H1 (cell line): Measurements from ENCODE around the gene SPATA19. TPM values are rescaled to one million over a fixed set of nuclear protein-coding genes. Genes with fewer than 3 reads are reported as not detected.

Experiments
- CTCF ChIA-PET: fragments of 300-600 bp; sonication (Branson Sonifier 250); formaldehyde crosslinking; loops from one replicate; lab custom pipeline; 2021; ENCODE audit not compliant: partially characterized antibody; lab: Charles Lee
- POLR2A ChIA-PET: fragments of 300-600 bp; sonication (Branson Sonifier 250); formaldehyde crosslinking; loops from one replicate; lab custom pipeline; 2021; ENCODE audit warnings: inconsistent platforms; ENCODE audit not compliant: partially characterized antibody; lab: Charles Lee
- DNase-seq, 2 experiments: peaks; one replicate each; pipeline versions ENCODE4 v3.0.0 to v3.0.0-alpha.2; 2010 to 2022; ENCODE audit warnings: low spot score in 2 of 2, low read depth in 1 of 2, mixed read lengths in 1 of 2
- FAIRE-seq: peaks from 2 replicates; lab custom pipeline; 2011; peaks lifted over from hg19 to GRCh38; lab: Jason Lieb, UNC
- H2AFZ ChIP-seq: 2 replicates; pipeline ENCODE4 v1.8.1; 2012; ENCODE audit warnings: low read length, inconsistent platforms
- H2AK5ac ChIP-seq: 2 replicates; pipeline ENCODE4 v1.6.1; 2013; ENCODE audit warnings: low read depth, low read length
- H2BK120ac ChIP-seq: replicated peaks from 2 replicates; pipeline ENCODE3; 2013; ENCODE audit warnings: low read depth, low read length, inconsistent platforms
- H2BK12ac ChIP-seq: 2 replicates; pipeline ENCODE4 v1.6.1; 2013; ENCODE audit warnings: low read depth, low read length
- H2BK15ac ChIP-seq: 2 replicates; pipeline ENCODE4 v1.6.1; 2013; ENCODE audit warnings: low read length
- H2BK20ac ChIP-seq: 2 replicates; pipeline ENCODE4 v1.6.1; 2013; ENCODE audit warnings: low read length
- H2BK5ac ChIP-seq: 2 replicates; pipeline ENCODE4 v1.6.1; 2013; ENCODE audit warnings: low read depth, low read length
- H3K14ac ChIP-seq: 2 replicates; pipeline ENCODE4 v1.6.1; 2013; ENCODE audit warnings: inconsistent platforms; ENCODE audit not compliant: insufficient read length
- H3K18ac ChIP-seq: 2 replicates; pipeline ENCODE4 v1.6.1; 2013; ENCODE audit warnings: low read length; ENCODE audit errors: extremely low read depth
- H3K23ac ChIP-seq: 2 replicates; pipeline ENCODE4 v1.6.1; 2013; ENCODE audit warnings: inconsistent platforms; ENCODE audit not compliant: insufficient read length
- H3K23me2 ChIP-seq: 2 replicates; pipeline ENCODE4 v1.6.1; 2013; ENCODE audit warnings: low read depth, low read length
- H3K27ac ChIP-seq: 2 replicates; pipeline ENCODE4 v1.6.1; 2011; ENCODE audit warnings: low read depth, low read length, inconsistent platforms
- H3K27me3 ChIP-seq, 4 experiments: replicated peaks in 1 of 4; 1 replicate in 1 of 4; 2 replicates in 3 of 4; pipeline versions ENCODE4 v1.6.1 to v1.8.1; 2011 to 2013; ENCODE audit warnings: low read length in 3 of 4, mild to moderate bottlenecking in 3 of 4, inconsistent platforms in 2 of 4, mixed read lengths in 2 of 4, moderate library complexity in 1 of 4; ENCODE audit not compliant: control insufficient read depth in 3 of 4, insufficient read depth in 3 of 4; ENCODE audit errors: extremely low read depth in 1 of 4
- H3K36me3 ChIP-seq, 4 experiments: 2 replicates each; pipeline versions ENCODE4 v1.6.1 to v1.8.1; 2011 to 2013; ENCODE audit warnings: mild to moderate bottlenecking in 4 of 4, low read length in 3 of 4, moderate library complexity in 2 of 4, control low read depth in 1 of 4, inconsistent platforms in 1 of 4; ENCODE audit not compliant: insufficient read depth in 4 of 4, control insufficient read depth in 2 of 4
- H3K4ac ChIP-seq: replicated peaks from 2 replicates; pipeline ENCODE3; 2013; ENCODE audit warnings: low read length, low read depth, mixed read lengths, inconsistent platforms; ENCODE audit not compliant: insufficient read length
- H3K4me1 ChIP-seq, 4 experiments: replicated peaks in 1 of 4; 1 replicate in 1 of 4; 2 replicates in 3 of 4; pipeline versions ENCODE4 v1.6.1 to v1.8.1; 2011 to 2013; ENCODE audit warnings: low read length in 3 of 4, inconsistent platforms in 2 of 4, mixed read lengths in 1 of 4; ENCODE audit not compliant: insufficient read depth in 4 of 4, control insufficient read depth in 3 of 4
- H3K4me2 ChIP-seq, 2 experiments: 2 replicates each; pipeline versions ENCODE4 v1.6.1 to v1.8.1; 2011 to 2013; ENCODE audit warnings: low read depth in 2 of 2, low read length in 2 of 2, control low read depth in 1 of 2, inconsistent platforms in 1 of 2, mild to moderate bottlenecking in 1 of 2; ENCODE audit not compliant: insufficient read depth in 1 of 2
- H3K4me3 ChIP-seq, 4 experiments: fragments of 200-600, 300-600 bp in 1 of 4; sonication (generic), shearing (Covaris generic), sonication (Bioruptor Twin) in 1 of 4; 2 replicates each; pipeline versions ENCODE4 v1.5.1 to v1.8.1; 2011 to 2016; ENCODE audit warnings: low read length in 4 of 4, low read depth in 3 of 4, control low read depth in 2 of 4, inconsistent platforms in 2 of 4, mild to moderate bottlenecking in 2 of 4, mixed read lengths in 1 of 4, moderate library complexity in 1 of 4; ENCODE audit not compliant: insufficient read depth in 2 of 4; ENCODE audit errors: extremely low read depth in 1 of 4
- H3K56ac ChIP-seq: replicated peaks from 2 replicates; pipeline ENCODE3; 2013; ENCODE audit warnings: low read depth, mild to moderate bottlenecking, mixed read lengths, low read length, inconsistent platforms; ENCODE audit not compliant: insufficient read length
- H3K79me1 ChIP-seq: 2 replicates; pipeline ENCODE4 v1.6.1; 2013; ENCODE audit warnings: low read depth, low read length, control low read depth
- H3K79me2 ChIP-seq, 2 experiments: 2 replicates each; pipeline versions ENCODE4 v1.6.1 to v1.8.1; 2012 to 2013; ENCODE audit warnings: low read length in 2 of 2, mild to moderate bottlenecking in 2 of 2, inconsistent platforms in 1 of 2; ENCODE audit not compliant: insufficient read depth in 2 of 2, control insufficient read depth in 1 of 2
- H3K9ac ChIP-seq, 4 experiments: replicated peaks in 1 of 4; 1 replicate in 1 of 4; 2 replicates in 3 of 4; pipeline versions ENCODE4 v1.6.1 to v1.8.1; 2011 to 2013; ENCODE audit warnings: low read depth in 3 of 4, low read length in 3 of 4, control low read depth in 2 of 4, mild to moderate bottlenecking in 2 of 4, moderate library complexity in 2 of 4, inconsistent platforms in 1 of 4; ENCODE audit errors: extremely low read depth in 1 of 4
- H3K9me3 ChIP-seq, 2 experiments: 2 replicates each; pipeline versions ENCODE4 v1.6.1 to v1.8.1; 2012 to 2013; ENCODE audit warnings: mild to moderate bottlenecking in 2 of 2, moderate library complexity in 2 of 2, control low read depth in 1 of 2, inconsistent platforms in 1 of 2, low read depth in 1 of 2, low read length in 1 of 2, mixed read lengths in 1 of 2; ENCODE audit not compliant: insufficient read depth in 2 of 2
- H4K20me1 ChIP-seq, 2 experiments: replicated peaks in 1 of 2; 2 replicates each; pipeline versions ENCODE3 to v1.8.1; 2011 to 2013; ENCODE audit warnings: inconsistent platforms in 2 of 2, low read length in 2 of 2, mild to moderate bottlenecking in 1 of 2; ENCODE audit not compliant: insufficient read depth in 2 of 2, control insufficient read depth in 1 of 2
- H4K5ac ChIP-seq: 2 replicates; pipeline ENCODE4 v1.6.1; 2013; ENCODE audit warnings: low read length, low read depth, mixed read lengths, inconsistent platforms; ENCODE audit not compliant: insufficient read length
- H4K8ac ChIP-seq: 2 replicates; pipeline ENCODE4 v1.8.0; 2013; ENCODE audit warnings: mild to moderate bottlenecking, moderate library complexity, low read length, inconsistent platforms; ENCODE audit not compliant: insufficient read depth; ENCODE audit errors: extremely low read depth
- H4K91ac ChIP-seq: replicated peaks from 2 replicates; pipeline ENCODE3; 2013; ENCODE audit warnings: low read length, mixed read lengths, inconsistent platforms; ENCODE audit not compliant: insufficient read length
- CBX5 ChIP-seq: fragments of 300-800, 300-1000 bp; sonication (generic); IDR thresholded peaks from 2 replicates; pipeline ENCODE4 v1.7.1; 2016; ENCODE audit warnings: antibody characterized with exemption, low read length, low read depth
- CHD1 ChIP-seq: IDR thresholded peaks from 2 replicates; pipeline ENCODE4 v1.6.1; 2012; ENCODE audit warnings: low read depth, low read length, improper control_type of control experiment
- GABPA ChIP-seq: IDR thresholded peaks from 2 replicates; pipeline ENCODE4 v1.6.1; 2011; ENCODE audit warnings: mild to moderate bottlenecking, low read length, moderate library complexity, borderline replicate concordance; ENCODE audit not compliant: insufficient read depth
- JUND ChIP-seq: IDR thresholded peaks from 2 replicates; pipeline ENCODE4 v1.6.1; 2011; ENCODE audit warnings: mild to moderate bottlenecking, improper control_type of control experiment, low read length
- POLR2A ChIP-seq, 2 experiments: IDR thresholded peaks; 1 replicate in 1 of 2; 2 replicates in 1 of 2; pipeline ENCODE4 v1.6.1; 2011; ENCODE audit warnings: low read depth in 2 of 2, low read length in 2 of 2, mild to moderate bottlenecking in 2 of 2; ENCODE audit errors: control extremely low read depth in 1 of 2
- RXRA ChIP-seq: IDR thresholded peaks from 2 replicates; pipeline ENCODE4 v1.6.1; 2011; ENCODE audit warnings: low read depth, mild to moderate bottlenecking, low read length, moderate library complexity; ENCODE audit not compliant: insufficient read depth
- SAP30 ChIP-seq: fragments of 300-600 bp; sonication (generic); IDR thresholded peaks from 2 replicates; pipeline ENCODE4 v1.7.1; 2012; ENCODE audit warnings: low read length, moderate library complexity, mild to moderate bottlenecking, inconsistent platforms; ENCODE audit not compliant: insufficient read depth, insufficient replicate concordance
- SIN3A ChIP-seq, 2 experiments: IDR thresholded peaks in 1 of 2; conservative IDR thresholded peaks in 1 of 2; 2 replicates each; pipeline ENCODE4 v1.6.1; 2011 to 2012; ENCODE audit warnings: low read length in 2 of 2, improper control_type of control experiment in 1 of 2, low read depth in 1 of 2, mild to moderate bottlenecking in 1 of 2
- SP2 ChIP-seq: IDR thresholded peaks from 2 replicates; pipeline ENCODE4 v1.6.1; 2012; ENCODE audit warnings: mild to moderate bottlenecking, low read length, inconsistent platforms
- TEAD4 ChIP-seq: IDR thresholded peaks from 2 replicates; pipeline ENCODE4 v1.6.1; 2012; ENCODE audit warnings: low read depth, low read length, inconsistent platforms, mixed read lengths
- WGBS, 2 experiments: shearing (Covaris generic) in 1 of 2; methylation state at CpG; one replicate each; pipeline versions ENCODE4 v1.1.6 to v1.1.7; 2013 to 2015; ENCODE audit warnings: low lambda C conversion rate in 2 of 2, mixed read lengths in 2 of 2, inconsistent platforms in 1 of 2, low coverage in 1 of 2, missing lambda C conversion rate in 1 of 2; ENCODE audit not compliant: insufficient replicate concordance in 2 of 2, insufficient coverage in 1 of 2, insufficient read length in 1 of 2; ENCODE audit errors: extremely low coverage in 1 of 2, missing lambda C conversion rate in 1 of 2; 5-methylcytosine and 5-hydroxymethylcytosine counted together
- polyA plus RNA-seq, 7 experiments: library from polyadenylated mRNA; depleted of rRNA in 3 of 7; stranded (reverse) in 5 of 7; unstranded in 2 of 7; fragments of >200 nt in 5 of 7; fragments of 200-250 nt in 2 of 7; gene quantifications; 1 replicate in 5 of 7; 2 replicates in 1 of 7; 4 replicates in 1 of 7; pipeline versions ENCODE4 v1.2.1 to v1.2.3, GENCODE V29; 2011 to 2013; ENCODE audit warnings: missing spikeins in 2 of 7, mixed read lengths in 2 of 7
- total RNA-seq: library from RNA; stranded (reverse); fragmentation: NEBNext Ultra II Directional; extraction: Animal tissue kit (Norgen Biotek cat#: 25700); gene quantifications from 2 replicates; pipeline ENCODE4 v1.2.1, GENCODE V29; 2021
- TF ChIP-seq, protein P1 (sequence below): IDR thresholded peaks from 2 replicates; pipeline ENCODE4 v1.6.1; 2011; ENCODE audit warnings: low read depth, mild to moderate bottlenecking, low read length; ENCODE audit not compliant: insufficient read depth

The SPATA19 gene
- total and polyA plus RNA-seq, 2 of the 8 experiments (the other 6 are each of a cell fraction or from before 2014, with no cell fraction given): not detected

DNA sequence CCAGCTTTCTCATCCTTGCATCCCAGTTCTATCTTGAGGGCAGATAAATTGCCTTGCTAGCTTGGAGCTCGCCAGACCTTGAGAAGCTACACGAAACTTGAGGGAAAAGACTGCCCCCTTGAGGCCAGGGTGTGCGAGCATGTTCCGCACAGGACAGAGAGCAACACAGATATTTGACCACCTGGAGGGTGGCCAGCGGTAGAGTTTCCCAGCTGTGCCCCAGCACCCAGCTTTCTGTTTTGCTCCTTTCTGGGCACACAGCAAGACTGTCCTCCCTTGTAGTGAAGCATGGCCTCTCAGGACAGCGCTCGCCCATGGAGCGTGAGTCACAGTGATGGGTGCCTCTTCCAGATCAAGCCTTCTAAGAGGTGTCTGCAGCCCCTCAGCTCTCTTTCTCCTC is 23.5 kb downstream of the SPATA19 start:
- Histone ChIP-seq H3K4me1 (peaks cover 0 to 2% (median 0%) of the 10 kb centered on the region in 4 experiments; a peak in 1 of 7 replicates), H3K23ac (no peak overlapping the region), H3K9me3 (no peaks in the 10 kb centered on the region), H3K27ac (no peak overlapping the region), H3K79me1 (no peaks in the 10 kb centered on the region), H3K4me2 (peak overlapping the region in 1 of 2 experiments; percentile 35; a peak in 1 of 4 replicates), H2BK15ac (no peak overlapping the region), H2AK5ac (no peak overlapping the region), H3K56ac (no peak overlapping the region), H3K79me2 (no peaks in the 10 kb centered on the region), H2BK20ac (peak overlapping the region; percentile 11; the same call in 1 of the 2 replicates), H4K20me1 (no peaks in the 10 kb centered on the region), H4K91ac (no peak overlapping the region), H3K23me2 (no peaks in the 10 kb centered on the region; the same call in 1 of the 2 replicates), H2BK120ac (no peak overlapping the region), H3K4ac (no peak overlapping the region), H3K36me3 (no peaks in the 10 kb centered on the region), H2AFZ (peak overlapping the region; percentile 60; the same call in 1 of the 2 replicates), H3K27me3 (no peaks in the 10 kb centered on the region; a peak in 1 of 7 replicates), H2BK5ac (no peak overlapping the region), H3K4me3 (no peak overlapping the region), H3K14ac (no peak overlapping the region), H2BK12ac (0 out of 2 replicates have a peak overlapping the region, but pooled peaks have one; percentile 64), H3K18ac (no peak overlapping the region), H3K9ac (no peak overlapping the region), H4K8ac (no peak overlapping the region), H4K5ac (no peak overlapping the region)
- DNase-seq: peak; percentile 66 to 81
- peak; percentile 94 for FAIRE-seq
- CTCF ChIA-PET: interaction anchor here (0.5 to 2.8 kb wide), 53 partner anchors 9 to 745 kb away, joined by 3 to 31 read pairs (median 4); partner anchors contain the start of gene OPCML
- 37% methylated on average over 8 of the region's 8 CpGs; no CpG with 5 or more reads in 1 of the 2 experiments for WGBS, 2 experiments
- POLR2A ChIA-PET: interaction anchor here (0.6 to 0.8 kb wide), 3 partner anchors 12 to 42 kb away, joined by 3 to 5 read pairs (median 3); no protein-coding TSS in a partner anchor
- TF ChIP-seq TEAD4 (0 out of 2 replicates have a peak, but pooled peaks have one; percentile 30), CHD1 (no peak), GABPA (no peak), SIN3A (conservative IDR thresholded peaks at IDR 0.05 in 1 of 2, IDR thresholded peaks at IDR 0.05 in 1 of 2; ENCODE audit: low read depth in 1 of 2, low read length in 2 of 2) (no peak), JUND (no peak), SP2 (no peak), POLR2A (IDR thresholded peaks at IDR 0.05; ENCODE audit: control extremely low read depth in 1 of 2, low read depth in 2 of 2, low read length in 2 of 2) (no peak), RXRA (no peak), CBX5 (no peak), SAP30 (no peak)
- TF ChIP-seq, protein P1, sequence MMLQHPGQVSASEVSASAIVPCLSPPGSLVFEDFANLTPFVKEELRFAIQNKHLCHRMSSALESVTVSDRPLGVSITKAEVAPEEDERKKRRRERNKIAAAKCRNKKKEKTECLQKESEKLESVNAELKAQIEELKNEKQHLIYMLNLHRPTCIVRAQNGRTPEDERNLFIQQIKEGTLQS: no peak
